Muscle of back (tissue), 11 donors: ENCODE results near the gene SH3BGRL3. TPM values are rescaled to one million over a fixed set of nuclear protein-coding genes. Genes with fewer than 3 reads are reported as not detected.
"Not testable (repeated sequence)": the region's sequence is repeated elsewhere in the genome, so short reads cannot be mapped to it uniquely, and the experiment has no call there.

Experiments used
- DNase-seq, 3 donors: peaks; one replicate each; pipeline versions ENCODE4 v3.0.0 to v3.0.0-alpha.2; 2013
- polyA plus RNA-seq, 10 donors: library from polyadenylated mRNA; unstranded; fragments of 120-200 nt; gene quantifications; one replicate each; pipeline ENCODE4 v1.2.1, GENCODE V29; 2013; ENCODE audit not compliant: insufficient read length in 10 of 10

The SH3BGRL3 gene
- polyA plus RNA-seq, 10 donors = 46.1 to 79.3 (median 64.6) TPM

DNA sequence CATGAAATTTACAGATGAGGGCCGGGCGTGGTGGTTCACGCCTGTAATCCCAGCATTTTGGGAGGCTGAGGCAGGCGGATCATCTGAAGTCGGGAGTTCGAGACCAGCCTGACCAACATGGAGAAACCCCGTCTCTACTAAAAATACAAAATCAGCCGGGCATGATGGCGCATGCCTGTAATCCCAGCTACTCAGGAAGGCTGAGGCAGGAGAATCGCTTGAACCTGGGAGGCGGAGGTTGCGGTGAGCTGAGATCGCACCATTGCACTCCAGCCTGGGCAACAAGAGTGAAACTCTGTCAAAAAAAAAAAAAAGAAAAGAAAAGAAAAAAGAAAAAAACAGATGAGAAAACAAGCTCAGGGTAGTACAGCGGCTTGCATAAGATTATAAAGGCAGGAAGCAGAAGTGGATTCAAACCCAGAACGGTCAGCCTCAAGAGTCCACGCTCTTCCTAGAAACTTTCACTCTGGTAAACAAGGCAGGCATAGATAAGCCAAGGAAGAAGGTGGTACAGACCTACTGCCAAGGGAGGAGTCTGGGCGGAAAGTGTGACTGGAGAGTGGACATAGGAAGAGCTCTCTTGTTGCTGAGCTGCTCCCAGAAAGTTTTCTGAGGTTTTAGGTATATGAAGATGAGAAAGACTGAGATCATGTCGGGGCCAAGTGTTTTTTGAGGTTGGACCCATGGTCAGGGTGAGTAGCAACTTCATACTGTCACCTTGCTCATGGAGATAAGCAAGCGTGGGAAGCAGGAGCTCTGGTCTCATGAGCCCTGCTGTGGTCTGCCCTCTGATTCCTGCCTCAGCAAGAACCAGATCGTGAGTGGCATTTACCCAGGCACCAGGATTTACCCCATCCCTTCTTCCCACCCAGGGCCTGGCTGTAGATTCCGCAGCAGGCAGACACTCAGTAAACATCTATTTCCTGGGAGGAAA is 28.3 kb downstream of the SH3BGRL3 start:
- DNase-seq = not testable (repeated sequence)

DNA sequence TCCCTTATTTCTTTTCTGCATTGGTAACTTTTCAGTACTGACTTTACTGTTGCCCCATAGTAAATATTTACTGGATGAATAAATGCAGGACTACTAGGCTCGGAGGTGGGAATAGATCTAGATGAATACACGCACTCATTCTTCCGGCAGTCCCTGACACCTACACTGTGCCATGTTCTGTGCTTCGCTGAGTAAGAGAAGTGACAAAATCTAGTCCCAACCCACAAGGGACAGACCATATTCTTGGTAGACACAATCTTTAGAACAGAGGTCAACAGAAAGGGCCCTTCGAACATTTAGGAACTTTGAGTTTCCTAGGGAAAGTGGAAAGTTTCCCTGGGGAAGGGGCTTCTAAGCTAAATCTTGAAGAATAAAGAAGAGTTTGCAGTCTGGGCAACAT is 34.6 kb downstream of the SH3BGRL3 start:
- DNase-seq = no peak

DNA sequence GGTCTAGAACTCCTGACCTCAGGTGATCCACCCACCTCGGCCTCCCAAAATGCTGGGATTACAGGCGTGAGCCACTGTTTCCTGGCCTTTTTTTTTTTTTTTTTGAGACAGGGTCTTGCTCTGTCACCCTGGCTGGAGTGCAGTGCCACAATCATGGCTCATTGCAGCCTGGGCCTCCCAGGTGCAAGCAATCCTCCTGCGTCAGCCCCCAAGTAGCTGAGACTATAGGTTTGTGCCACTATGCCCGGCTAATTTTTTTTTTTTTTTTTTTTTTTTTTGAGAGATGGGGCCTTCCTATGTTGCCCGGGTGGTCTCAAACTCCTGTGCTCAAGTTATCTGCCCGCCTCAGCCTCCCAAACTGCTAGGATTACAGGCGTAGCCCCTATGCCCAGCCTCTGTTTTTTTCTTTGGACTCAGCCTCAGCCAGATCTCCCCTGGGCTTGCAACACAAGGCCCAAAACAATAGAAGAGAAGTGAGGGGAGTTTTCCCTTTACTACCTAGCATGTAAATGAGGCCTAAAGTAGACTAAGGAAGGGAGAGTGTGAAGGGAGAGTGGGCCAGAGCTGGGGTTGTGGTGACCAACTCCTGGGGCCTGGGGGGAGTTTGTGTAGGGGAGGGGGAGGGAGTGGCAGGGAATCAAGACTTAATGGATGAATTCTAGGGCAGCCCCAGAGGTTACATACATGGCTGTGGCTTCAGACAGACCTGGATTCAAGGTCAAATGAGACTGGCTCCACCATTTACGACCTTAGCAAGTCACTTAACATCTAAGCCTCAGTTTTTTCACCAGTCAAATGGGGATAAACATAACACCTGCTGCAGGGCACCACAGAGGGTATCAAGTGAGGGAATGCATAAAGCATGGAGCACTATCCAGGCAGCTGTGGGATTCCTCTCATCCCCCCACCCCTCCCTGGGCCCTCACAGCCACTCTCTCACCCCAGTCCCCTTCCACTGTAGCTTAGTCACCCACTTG is 36.3 kb downstream of the SH3BGRL3 start:
- DNase-seq = no peak

DNA sequence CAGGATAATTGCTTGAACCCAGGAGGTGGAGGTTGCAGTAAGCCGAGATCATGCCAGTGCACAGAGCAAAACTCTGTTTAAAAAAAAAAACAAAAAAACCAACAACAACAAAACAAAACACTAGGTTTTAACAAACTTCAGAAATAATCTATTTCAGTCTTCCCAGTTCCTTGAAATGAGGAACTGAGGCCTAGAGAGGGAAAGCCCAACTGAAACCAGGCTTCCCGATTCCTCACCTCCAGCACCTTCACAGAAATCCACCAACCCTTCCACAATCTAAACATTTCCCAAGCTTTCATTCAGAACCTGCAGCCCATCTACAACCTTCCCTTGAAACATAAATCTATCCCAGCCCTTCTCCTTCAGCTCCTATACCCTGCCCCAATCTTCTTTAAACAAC is 37.3 kb downstream of the SH3BGRL3 start:
- DNase-seq = no peak

DNA sequence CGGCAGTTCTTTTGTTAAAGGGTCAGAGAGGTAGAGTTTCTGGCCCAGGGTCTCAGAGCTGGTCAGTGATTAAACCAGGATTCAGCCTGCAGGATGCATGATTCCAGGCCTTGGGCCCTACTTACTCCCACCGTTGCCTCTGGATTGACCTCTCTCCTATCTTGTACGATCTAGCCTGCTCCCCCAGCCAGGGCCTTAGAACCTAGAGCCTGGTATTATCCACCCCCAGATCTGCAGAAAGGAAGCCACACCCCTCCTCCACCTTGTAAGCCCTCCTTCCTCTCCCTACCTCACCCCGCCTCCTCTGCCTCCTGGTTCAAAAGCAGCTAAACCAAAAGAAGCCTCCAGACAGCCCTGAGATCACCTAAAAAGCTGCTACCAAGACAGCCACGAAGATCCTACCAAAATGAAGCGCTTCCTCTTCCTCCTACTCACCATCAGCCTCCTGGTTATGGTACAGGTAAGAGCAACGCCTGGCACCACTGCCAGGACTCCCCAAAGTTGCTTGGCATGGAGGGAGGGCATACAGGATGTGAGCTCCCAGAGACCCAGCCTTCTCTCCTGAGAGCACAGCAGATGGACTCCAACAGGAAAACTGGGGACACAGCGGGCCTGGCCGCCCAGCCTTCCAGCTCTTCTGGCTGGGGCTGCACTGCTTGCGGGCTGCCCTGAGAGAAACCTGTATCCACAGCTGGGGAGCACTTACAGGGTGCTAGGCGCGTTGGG is 37.9 kb downstream of the SH3BGRL3 start, which contains the start of gene CD52:
CD52 (plus strand) TSS at position 347 of the 726 bp plus-strand sequence; CDS start at position 407, 60 bp downstream.
- no peak for DNase-seq

DNA sequence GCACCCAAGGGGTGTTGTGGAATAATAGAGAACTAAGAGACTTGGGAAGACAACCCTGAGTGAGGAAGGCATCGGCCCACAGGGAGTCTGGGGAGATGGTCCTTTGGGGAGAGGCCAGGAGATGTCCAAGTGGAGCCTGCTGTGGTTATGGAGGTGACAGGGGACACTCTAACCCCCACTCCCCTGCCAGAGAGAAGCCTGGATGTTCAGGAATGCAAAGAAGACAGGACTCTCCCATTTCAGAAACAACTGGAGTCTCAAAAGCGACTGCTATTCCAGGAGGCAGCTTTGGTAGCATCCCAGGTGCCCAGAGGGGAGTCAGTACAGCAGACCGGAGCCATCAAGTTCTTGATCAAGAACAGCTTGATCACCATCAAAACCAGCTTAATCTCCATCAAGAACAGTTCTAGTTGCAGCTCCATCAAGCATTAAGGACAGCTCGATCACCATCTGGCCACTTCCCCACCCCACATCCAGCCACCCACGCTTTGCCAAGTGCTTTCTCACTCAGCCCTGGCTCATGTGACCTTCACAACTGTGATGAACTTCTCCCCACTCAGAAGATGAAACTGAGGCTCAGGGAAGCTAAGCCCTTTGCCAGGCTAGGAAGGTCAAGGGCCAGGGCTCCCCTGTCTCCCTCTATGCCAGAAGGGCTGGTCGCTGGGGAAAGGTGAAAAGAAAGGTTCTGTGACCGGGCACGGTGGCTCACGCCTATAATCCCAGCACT is 38.6 kb downstream of the SH3BGRL3 start:
- no peak for DNase-seq

DNA sequence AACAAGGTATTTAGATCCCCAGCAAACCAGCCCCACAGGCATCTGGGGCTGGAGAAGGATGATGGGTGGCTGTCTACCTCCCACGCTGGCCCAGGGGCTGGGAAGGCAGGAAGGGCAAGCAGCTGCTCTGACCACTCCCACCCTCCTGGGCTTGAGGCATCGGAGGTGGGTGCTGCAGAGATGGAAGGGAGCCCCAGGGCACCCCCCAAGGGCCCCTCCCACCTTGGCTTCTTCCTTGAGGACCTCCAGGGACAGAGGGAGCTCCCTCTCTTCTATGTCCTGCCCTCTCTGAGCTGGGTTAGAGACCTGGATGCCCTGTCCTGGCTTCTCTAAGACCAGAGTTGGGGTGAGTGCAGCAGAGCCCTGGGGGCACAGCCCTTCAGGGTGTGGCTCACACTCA is 41.0 kb downstream of the SH3BGRL3 start:
- DNase-seq = no peak

DNA sequence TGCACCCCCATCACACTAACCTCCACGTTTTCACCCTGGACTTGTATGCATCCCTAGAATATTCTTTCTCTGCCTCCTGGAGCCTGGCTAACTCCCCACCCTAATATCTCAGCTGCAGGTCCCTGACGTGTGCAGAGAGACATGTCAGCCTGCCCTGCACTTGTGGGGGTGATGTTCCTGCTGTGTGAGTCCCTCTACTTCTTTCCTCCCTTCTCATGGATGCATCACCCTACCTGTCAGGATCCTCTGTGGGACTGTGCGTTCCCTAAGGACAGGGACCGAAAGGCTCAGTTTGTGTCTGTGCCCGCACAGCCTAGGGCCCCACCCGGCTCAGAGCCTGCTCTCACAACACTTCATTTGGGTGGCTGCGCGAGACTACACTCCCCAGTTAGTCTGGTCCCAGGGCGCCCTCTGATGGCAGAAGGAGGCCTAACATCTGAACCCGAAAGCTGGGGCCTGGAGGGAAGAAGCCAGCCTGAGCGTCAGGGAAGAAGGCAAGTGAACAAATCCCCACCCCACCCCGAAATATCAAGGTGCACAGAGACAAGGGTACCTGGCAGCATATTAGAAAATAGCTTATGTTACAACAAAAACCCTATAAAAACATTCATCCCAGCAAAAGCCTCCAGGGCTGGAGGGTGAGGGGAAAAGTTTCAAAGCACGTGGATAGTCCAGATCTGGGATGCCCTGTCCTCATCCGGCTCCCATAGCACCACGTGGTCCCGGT is 41.6 kb downstream of the SH3BGRL3 start:
- peak; percentile 79 to 93 (median 89) for DNase-seq

DNA sequence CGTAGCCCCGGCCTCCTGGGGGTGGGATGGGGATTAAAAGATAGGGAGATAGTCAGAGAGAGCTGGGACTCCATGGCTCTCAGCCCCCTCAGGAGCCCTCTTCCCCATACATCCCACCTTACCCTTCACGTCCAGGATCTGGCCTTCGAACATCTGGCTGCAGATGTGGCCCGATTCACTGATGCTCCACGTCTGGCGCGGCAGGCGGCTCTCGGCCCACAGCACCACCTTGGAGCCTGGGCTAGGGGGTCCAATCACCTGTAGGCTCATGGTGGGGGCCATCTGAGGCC is 42.1 kb downstream of the SH3BGRL3 start:
- no peak for DNase-seq

DNA sequence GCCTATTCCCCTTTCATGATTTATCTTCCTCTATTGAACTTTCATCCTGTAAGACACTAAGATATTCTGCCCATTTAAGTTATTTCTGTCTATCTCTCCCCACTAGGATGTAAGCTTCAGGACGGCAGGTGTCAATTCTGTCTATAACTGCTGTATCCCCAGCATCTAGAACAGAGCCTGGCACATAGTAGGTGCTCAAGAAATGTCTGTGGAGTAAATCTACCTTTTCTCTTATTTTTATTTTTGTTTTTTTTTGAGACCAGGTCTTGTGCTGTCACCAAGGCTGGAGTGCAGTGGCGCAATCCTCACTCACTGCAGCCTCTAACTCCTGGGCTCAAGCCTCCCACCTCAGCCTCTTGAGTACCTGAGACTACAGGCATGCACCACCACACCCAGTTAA is 43.5 kb downstream of the SH3BGRL3 start:
- no peak for DNase-seq

DNA sequence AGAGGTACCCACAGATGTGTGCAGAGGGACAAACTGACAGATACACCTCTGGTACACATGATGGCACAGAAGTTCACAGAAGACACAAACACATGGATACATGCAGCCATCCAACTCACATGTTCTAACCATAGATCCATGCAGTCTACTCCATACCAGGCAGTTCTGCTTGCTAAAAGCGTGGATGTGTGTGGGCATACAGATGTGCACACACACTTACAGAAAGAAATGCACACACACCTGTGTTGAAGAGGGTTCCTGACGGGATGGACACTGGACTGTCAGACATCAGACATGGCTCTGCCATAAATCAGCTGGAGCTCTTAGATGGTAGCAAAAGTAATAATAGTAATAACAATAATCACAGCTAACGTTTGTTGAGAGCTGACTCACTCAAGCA is 44.7 kb downstream of the SH3BGRL3 start:
- DNase-seq = no peak

DNA sequence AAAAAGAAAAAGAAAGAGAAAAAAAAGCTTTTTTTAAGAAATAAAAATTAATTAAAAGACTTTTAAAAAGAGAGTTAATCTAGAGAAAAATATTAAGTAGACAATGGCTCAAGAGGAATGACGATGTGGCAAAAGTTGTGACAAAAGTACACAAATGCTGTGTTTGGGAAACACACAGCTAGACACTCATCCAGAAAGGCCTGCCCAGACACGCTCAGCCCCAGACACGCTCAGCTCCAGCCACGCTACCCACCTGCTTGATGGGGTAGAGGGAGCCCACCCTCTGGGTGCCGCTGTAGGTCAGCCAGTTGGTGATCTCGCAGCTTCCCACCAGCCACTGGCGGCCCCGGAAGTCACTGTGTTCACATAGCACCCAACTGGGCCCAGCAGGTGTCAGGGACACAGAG is 48.1 kb downstream of the SH3BGRL3 start:
- no peak for DNase-seq

DNA sequence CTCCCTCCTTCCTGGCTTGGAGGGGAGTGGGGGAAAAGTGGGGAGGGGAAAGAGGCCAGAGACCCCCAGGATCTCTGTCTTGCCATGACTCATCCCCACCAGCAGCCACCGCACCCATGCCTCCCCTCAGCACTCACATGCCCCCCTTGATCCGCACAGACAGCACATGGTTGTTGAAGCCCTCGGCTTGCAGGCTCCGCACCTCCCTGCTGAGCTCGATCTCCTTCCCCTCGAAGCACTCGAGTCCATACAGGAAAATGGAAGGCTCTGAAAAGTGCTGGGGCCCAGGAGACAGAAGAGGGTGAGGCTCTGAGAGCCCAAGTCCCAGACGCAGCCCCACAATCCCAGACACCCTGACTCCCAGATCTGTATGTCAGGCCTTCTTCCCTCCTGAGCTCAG is 48.7 kb downstream of the SH3BGRL3 start:
- no peak for DNase-seq

DNA sequence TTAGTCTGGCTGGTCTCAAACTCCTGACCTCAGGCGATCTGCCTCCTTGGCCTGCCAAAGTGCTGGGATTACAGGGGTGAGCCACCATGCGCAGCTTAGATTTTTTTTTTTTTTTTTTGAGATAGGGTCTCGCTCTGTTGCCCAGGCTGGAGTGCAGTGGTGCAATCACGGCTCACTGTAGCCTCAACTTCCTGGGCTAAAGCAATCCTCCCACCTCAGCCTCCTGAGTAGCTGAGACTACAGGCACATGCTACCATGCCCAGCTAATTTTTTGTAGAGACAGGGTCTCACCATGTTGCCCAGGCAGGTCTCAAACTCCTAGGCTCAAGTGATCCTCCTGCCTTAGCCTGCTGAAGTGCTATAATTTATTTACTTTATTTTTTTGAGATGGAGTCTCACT is 49.5 kb downstream of the SH3BGRL3 start:
- DNase-seq = not testable (repeated sequence)

DNA sequence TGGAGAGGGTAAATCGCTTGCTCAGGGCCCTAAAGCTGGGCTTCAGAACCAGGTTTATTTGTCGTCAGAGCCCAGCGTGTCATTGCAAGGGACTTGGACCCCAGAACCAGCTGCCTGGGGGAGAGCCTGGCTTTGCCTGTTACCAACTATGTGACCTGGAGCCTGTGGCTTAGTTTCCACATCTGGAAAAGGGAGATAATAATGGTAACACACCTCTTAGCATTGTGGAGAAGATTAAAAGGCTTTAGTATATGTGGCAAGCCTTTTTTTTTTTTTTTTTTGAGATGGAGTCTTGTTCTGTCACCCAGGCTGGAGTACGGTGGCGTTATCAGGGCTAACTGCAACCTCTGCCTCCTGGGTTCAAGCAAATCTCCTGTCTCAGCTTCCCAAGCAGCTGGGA is 50.4 kb downstream of the SH3BGRL3 start:
- no peak for DNase-seq

Other genes starting within 250 kb of the SH3BGRL3 start
- gene SLC30A2, start 234.0 kb upstream of the SH3BGRL3 start, polyA plus RNA-seq = 1 to 10 TPM in 1 of 10 donors, under 1 TPM in 9; 0.16 to 1.1 (median 0.55) TPM
- 10 to 100 TPM; 23.1 to 48.6 (median 36.4) TPM for gene TRIM63, start 212.5 kb upstream of the SH3BGRL3 start, polyA plus RNA-seq
- 1 to 10 TPM; 5.9 to 8.8 (median 6.8) TPM for gene PDIK1L, start 168.3 kb upstream of the SH3BGRL3 start, polyA plus RNA-seq
- 1 to 10 TPM in 1 of 10 donors, under 1 TPM in 9; 0.47 to 1.4 (median 0.75) TPM for gene FAM110D, start 121.0 kb upstream of the SH3BGRL3 start, polyA plus RNA-seq
- gene C1orf232, start 111.1 kb upstream of the SH3BGRL3 start, polyA plus RNA-seq = not detected
- 10 to 100 TPM; 10.3 to 21.7 (median 16.6) TPM for gene ZNF593, start 110.2 kb upstream of the SH3BGRL3 start, polyA plus RNA-seq
- gene ZNF593OS, start 108.3 kb upstream of the SH3BGRL3 start, polyA plus RNA-seq = 1 to 10 TPM in 8 of 10 donors, under 1 TPM in 2; 0.60 to 2.1 (median 1.4) TPM
- 1 to 10 TPM in 9 of 10 donors, under 1 TPM in 1; 0.97 to 3.9 (median 2.1) TPM for gene CNKSR1, start 102.6 kb upstream of the SH3BGRL3 start, polyA plus RNA-seq
- gene CATSPER4, start 89.5 kb upstream of the SH3BGRL3 start, polyA plus RNA-seq = not detected
- gene CEP85, start 45.9 kb upstream of the SH3BGRL3 start, polyA plus RNA-seq = 10 to 100 TPM; 17.4 to 28.2 (median 22.9) TPM
- gene UBXN11, start 26.6 kb downstream of the SH3BGRL3 start, polyA plus RNA-seq = 10 to 100 TPM in 2 of 10 donors, 1 to 10 TPM in 8; 5.2 to 13.8 (median 8.0) TPM
- 10 to 100 TPM in 2 of 10 donors, 1 to 10 TPM in 6, under 1 TPM in 2; 0.66 to 43.2 (median 2.4) TPM for gene CD52, start 37.9 kb downstream of the SH3BGRL3 start, polyA plus RNA-seq
- gene CRYBG2, start 74.0 kb downstream of the SH3BGRL3 start, polyA plus RNA-seq = 1 to 10 TPM in 2 of 10 donors, under 1 TPM in 2, not detected in 6; 0.05 to 2.8 (median 1.2) TPM
- not detected for gene ZNF683, start 92.7 kb downstream of the SH3BGRL3 start, polyA plus RNA-seq
- gene LIN28A, start 130.7 kb downstream of the SH3BGRL3 start, polyA plus RNA-seq = under 1 TPM in 5 of 10 donors, not detected in 5; 0.03 to 0.18 (median 0.06) TPM
- gene DHDDS, start 152.2 kb downstream of the SH3BGRL3 start, polyA plus RNA-seq = 10 to 100 TPM; 18.0 to 25.1 (median 20.2) TPM
- gene HMGN2, start 192.4 kb downstream of the SH3BGRL3 start, polyA plus RNA-seq = 100 to 1,000 TPM; 552 to 838 (median 657) TPM
- 1 to 10 TPM; 4.7 to 8.3 (median 7.1) TPM for gene RPS6KA1, start 249.7 kb downstream of the SH3BGRL3 start, polyA plus RNA-seq